H1 (cell line): ENCODE measurements around the gene VAV2. TPM values are rescaled to one million over a fixed set of nuclear protein-coding genes. Genes with fewer than 3 reads are reported as not detected.

ENCODE experiments used
- CTCF ChIA-PET: fragments of 300-600 bp; sonication (Branson Sonifier 250); formaldehyde crosslinking; loops from one replicate; lab custom pipeline; 2021; ENCODE audit not compliant: partially characterized antibody; lab: Charles Lee
- POLR2A ChIA-PET: fragments of 300-600 bp; sonication (Branson Sonifier 250); formaldehyde crosslinking; loops from one replicate; lab custom pipeline; 2021; ENCODE audit warnings: inconsistent platforms; ENCODE audit not compliant: partially characterized antibody; lab: Charles Lee
- DNase-seq, 2 experiments: peaks; one replicate each; pipeline versions ENCODE4 v3.0.0 to v3.0.0-alpha.2; 2010 to 2022; ENCODE audit warnings: low spot score in 2 of 2, low read depth in 1 of 2, mixed read lengths in 1 of 2
- FAIRE-seq: peaks from 2 replicates; lab custom pipeline; 2011; peaks lifted over from hg19 to GRCh38; lab: Jason Lieb, UNC
- H2AFZ ChIP-seq: 2 replicates; pipeline ENCODE4 v1.8.1; 2012; ENCODE audit warnings: low read length, inconsistent platforms
- H2AK5ac ChIP-seq: 2 replicates; pipeline ENCODE4 v1.6.1; 2013; ENCODE audit warnings: low read depth, low read length
- H2BK120ac ChIP-seq: replicated peaks from 2 replicates; pipeline ENCODE3; 2013; ENCODE audit warnings: low read depth, low read length, inconsistent platforms
- H2BK12ac ChIP-seq: 2 replicates; pipeline ENCODE4 v1.6.1; 2013; ENCODE audit warnings: low read depth, low read length
- H2BK15ac ChIP-seq: 2 replicates; pipeline ENCODE4 v1.6.1; 2013; ENCODE audit warnings: low read length
- H2BK20ac ChIP-seq: 2 replicates; pipeline ENCODE4 v1.6.1; 2013; ENCODE audit warnings: low read length
- H2BK5ac ChIP-seq: 2 replicates; pipeline ENCODE4 v1.6.1; 2013; ENCODE audit warnings: low read depth, low read length
- H3K14ac ChIP-seq: 2 replicates; pipeline ENCODE4 v1.6.1; 2013; ENCODE audit warnings: inconsistent platforms; ENCODE audit not compliant: insufficient read length
- H3K18ac ChIP-seq: 2 replicates; pipeline ENCODE4 v1.6.1; 2013; ENCODE audit warnings: low read length; ENCODE audit errors: extremely low read depth
- H3K23ac ChIP-seq: 2 replicates; pipeline ENCODE4 v1.6.1; 2013; ENCODE audit warnings: inconsistent platforms; ENCODE audit not compliant: insufficient read length
- H3K23me2 ChIP-seq: 2 replicates; pipeline ENCODE4 v1.6.1; 2013; ENCODE audit warnings: low read depth, low read length
- H3K27ac ChIP-seq: 2 replicates; pipeline ENCODE4 v1.6.1; 2011; ENCODE audit warnings: low read depth, low read length, inconsistent platforms
- H3K27me3 ChIP-seq, 4 experiments: replicated peaks in 1 of 4; 1 replicate in 1 of 4; 2 replicates in 3 of 4; pipeline versions ENCODE4 v1.6.1 to v1.8.1; 2011 to 2013; ENCODE audit warnings: low read length in 3 of 4, mild to moderate bottlenecking in 3 of 4, inconsistent platforms in 2 of 4, mixed read lengths in 2 of 4, moderate library complexity in 1 of 4; ENCODE audit not compliant: control insufficient read depth in 3 of 4, insufficient read depth in 3 of 4; ENCODE audit errors: extremely low read depth in 1 of 4
- H3K36me3 ChIP-seq, 4 experiments: 2 replicates each; pipeline versions ENCODE4 v1.6.1 to v1.8.1; 2011 to 2013; ENCODE audit warnings: mild to moderate bottlenecking in 4 of 4, low read length in 3 of 4, moderate library complexity in 2 of 4, control low read depth in 1 of 4, inconsistent platforms in 1 of 4; ENCODE audit not compliant: insufficient read depth in 4 of 4, control insufficient read depth in 2 of 4
- H3K4ac ChIP-seq: replicated peaks from 2 replicates; pipeline ENCODE3; 2013; ENCODE audit warnings: low read length, low read depth, mixed read lengths, inconsistent platforms; ENCODE audit not compliant: insufficient read length
- H3K4me1 ChIP-seq, 4 experiments: replicated peaks in 1 of 4; 1 replicate in 1 of 4; 2 replicates in 3 of 4; pipeline versions ENCODE4 v1.6.1 to v1.8.1; 2011 to 2013; ENCODE audit warnings: low read length in 3 of 4, inconsistent platforms in 2 of 4, mixed read lengths in 1 of 4; ENCODE audit not compliant: insufficient read depth in 4 of 4, control insufficient read depth in 3 of 4
- H3K4me2 ChIP-seq, 2 experiments: 2 replicates each; pipeline versions ENCODE4 v1.6.1 to v1.8.1; 2011 to 2013; ENCODE audit warnings: low read depth in 2 of 2, low read length in 2 of 2, control low read depth in 1 of 2, inconsistent platforms in 1 of 2, mild to moderate bottlenecking in 1 of 2; ENCODE audit not compliant: insufficient read depth in 1 of 2
- H3K4me3 ChIP-seq, 4 experiments: fragments of 200-600, 300-600 bp in 1 of 4; sonication (generic), shearing (Covaris generic), sonication (Bioruptor Twin) in 1 of 4; 2 replicates each; pipeline versions ENCODE4 v1.5.1 to v1.8.1; 2011 to 2016; ENCODE audit warnings: low read length in 4 of 4, low read depth in 3 of 4, control low read depth in 2 of 4, inconsistent platforms in 2 of 4, mild to moderate bottlenecking in 2 of 4, mixed read lengths in 1 of 4, moderate library complexity in 1 of 4; ENCODE audit not compliant: insufficient read depth in 2 of 4; ENCODE audit errors: extremely low read depth in 1 of 4
- H3K56ac ChIP-seq: replicated peaks from 2 replicates; pipeline ENCODE3; 2013; ENCODE audit warnings: low read depth, mild to moderate bottlenecking, mixed read lengths, low read length, inconsistent platforms; ENCODE audit not compliant: insufficient read length
- H3K79me1 ChIP-seq: 2 replicates; pipeline ENCODE4 v1.6.1; 2013; ENCODE audit warnings: low read depth, low read length, control low read depth
- H3K79me2 ChIP-seq, 2 experiments: 2 replicates each; pipeline versions ENCODE4 v1.6.1 to v1.8.1; 2012 to 2013; ENCODE audit warnings: low read length in 2 of 2, mild to moderate bottlenecking in 2 of 2, inconsistent platforms in 1 of 2; ENCODE audit not compliant: insufficient read depth in 2 of 2, control insufficient read depth in 1 of 2
- H3K9ac ChIP-seq, 4 experiments: replicated peaks in 1 of 4; 1 replicate in 1 of 4; 2 replicates in 3 of 4; pipeline versions ENCODE4 v1.6.1 to v1.8.1; 2011 to 2013; ENCODE audit warnings: low read depth in 3 of 4, low read length in 3 of 4, control low read depth in 2 of 4, mild to moderate bottlenecking in 2 of 4, moderate library complexity in 2 of 4, inconsistent platforms in 1 of 4; ENCODE audit errors: extremely low read depth in 1 of 4
- H3K9me3 ChIP-seq, 2 experiments: 2 replicates each; pipeline versions ENCODE4 v1.6.1 to v1.8.1; 2012 to 2013; ENCODE audit warnings: mild to moderate bottlenecking in 2 of 2, moderate library complexity in 2 of 2, control low read depth in 1 of 2, inconsistent platforms in 1 of 2, low read depth in 1 of 2, low read length in 1 of 2, mixed read lengths in 1 of 2; ENCODE audit not compliant: insufficient read depth in 2 of 2
- H4K20me1 ChIP-seq, 2 experiments: replicated peaks in 1 of 2; 2 replicates each; pipeline versions ENCODE3 to v1.8.1; 2011 to 2013; ENCODE audit warnings: inconsistent platforms in 2 of 2, low read length in 2 of 2, mild to moderate bottlenecking in 1 of 2; ENCODE audit not compliant: insufficient read depth in 2 of 2, control insufficient read depth in 1 of 2
- H4K5ac ChIP-seq: 2 replicates; pipeline ENCODE4 v1.6.1; 2013; ENCODE audit warnings: low read length, low read depth, mixed read lengths, inconsistent platforms; ENCODE audit not compliant: insufficient read length
- H4K8ac ChIP-seq: 2 replicates; pipeline ENCODE4 v1.8.0; 2013; ENCODE audit warnings: mild to moderate bottlenecking, moderate library complexity, low read length, inconsistent platforms; ENCODE audit not compliant: insufficient read depth; ENCODE audit errors: extremely low read depth
- H4K91ac ChIP-seq: replicated peaks from 2 replicates; pipeline ENCODE3; 2013; ENCODE audit warnings: low read length, mixed read lengths, inconsistent platforms; ENCODE audit not compliant: insufficient read length
- BACH1 ChIP-seq: IDR thresholded peaks from 2 replicates; pipeline ENCODE4 v1.6.1; 2012; ENCODE audit warnings: low read length, improper control_type of control experiment
- EZH2 ChIP-seq: fragments of 200-600 bp; sonication (generic); IDR thresholded peaks from 2 replicates; pipeline ENCODE4 v1.7.1; 2012; ENCODE audit warnings: low read depth, mild to moderate bottlenecking, moderate library complexity, low read length, inconsistent platforms; ENCODE audit not compliant: severe bottlenecking
- RAD21 ChIP-seq, 2 experiments: IDR thresholded peaks in 1 of 2; conservative IDR thresholded peaks in 1 of 2; 2 replicates each; pipeline ENCODE4 v1.6.1; 2011; ENCODE audit warnings: low read depth in 2 of 2, low read length in 2 of 2, improper control_type of control experiment in 1 of 2, inconsistent platforms in 1 of 2, mild to moderate bottlenecking in 1 of 2, moderate library complexity in 1 of 2
- SIRT6 ChIP-seq: IDR thresholded peaks from one replicate; pipeline ENCODE4 v1.7.1; 2012; ENCODE audit warnings: low read length, inconsistent platforms
- SP4 ChIP-seq: IDR thresholded peaks from 2 replicates; pipeline ENCODE4 v1.6.1; 2012; ENCODE audit warnings: low read length, inconsistent platforms
- SRF ChIP-seq: IDR thresholded peaks from 2 replicates; pipeline ENCODE4 v1.6.1; 2011; ENCODE audit warnings: mild to moderate bottlenecking, low read depth, low read length, moderate library complexity
- SUZ12 ChIP-seq: fragments of 200-600 bp; sonication (generic); IDR thresholded peaks from 2 replicates; pipeline ENCODE4 v1.6.1; 2012; ENCODE audit warnings: mild to moderate bottlenecking, inconsistent platforms, low read length, moderate library complexity, mixed read lengths
- TCF12 ChIP-seq: IDR thresholded peaks from 2 replicates; pipeline ENCODE4 v1.6.1; 2011; ENCODE audit warnings: low read depth, mild to moderate bottlenecking, low read length
- WGBS, 2 experiments: shearing (Covaris generic) in 1 of 2; methylation state at CpG; one replicate each; pipeline versions ENCODE4 v1.1.6 to v1.1.7; 2013 to 2015; ENCODE audit warnings: low lambda C conversion rate in 2 of 2, mixed read lengths in 2 of 2, inconsistent platforms in 1 of 2, low coverage in 1 of 2, missing lambda C conversion rate in 1 of 2; ENCODE audit not compliant: insufficient replicate concordance in 2 of 2, insufficient coverage in 1 of 2, insufficient read length in 1 of 2; ENCODE audit errors: extremely low coverage in 1 of 2, missing lambda C conversion rate in 1 of 2; 5-methylcytosine and 5-hydroxymethylcytosine counted together
- polyA plus RNA-seq, 7 experiments: library from polyadenylated mRNA; depleted of rRNA in 3 of 7; stranded (reverse) in 5 of 7; unstranded in 2 of 7; fragments of >200 nt in 5 of 7; fragments of 200-250 nt in 2 of 7; gene quantifications; 1 replicate in 5 of 7; 2 replicates in 1 of 7; 4 replicates in 1 of 7; pipeline versions ENCODE4 v1.2.1 to v1.2.3, GENCODE V29; 2011 to 2013; ENCODE audit warnings: missing spikeins in 2 of 7, mixed read lengths in 2 of 7
- total RNA-seq: library from RNA; stranded (reverse); fragmentation: NEBNext Ultra II Directional; extraction: Animal tissue kit (Norgen Biotek cat#: 25700); gene quantifications from 2 replicates; pipeline ENCODE4 v1.2.1, GENCODE V29; 2021

Gene VAV2
- total and polyA plus RNA-seq, 2 of the 8 experiments (the other 6 are each of a cell fraction or from before 2014, with no cell fraction given): 13.6 to 37.6 TPM

DNA sequence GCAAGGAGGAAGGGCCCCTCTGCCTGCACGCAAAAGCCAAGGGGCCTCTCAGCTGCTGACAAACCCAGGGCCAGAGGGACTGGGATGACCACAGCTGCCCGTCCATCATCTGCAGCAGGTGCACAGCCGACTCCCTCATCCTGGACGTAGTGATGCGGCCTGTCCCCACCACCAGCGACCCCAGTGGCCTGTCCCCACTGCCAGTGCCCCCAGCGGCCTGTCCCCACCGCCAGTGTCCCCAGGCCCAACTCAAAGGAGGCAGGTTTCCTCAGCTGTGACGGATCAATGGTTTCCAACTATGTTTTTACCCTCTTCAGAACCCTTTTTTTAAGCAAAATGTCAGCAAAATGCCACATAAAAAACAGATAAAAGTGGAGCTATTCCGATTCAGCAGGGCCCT, 62.5 kb downstream of the VAV2 start:
- H3K9me3 ChIP-seq: no peaks in the 10 kb centered on the region
- no peak overlapping the region for H3K9ac ChIP-seq
- no peak overlapping the region; the same call in 1 of the 2 replicates for H4K8ac ChIP-seq
- no peak overlapping the region for H4K91ac ChIP-seq
- H2BK5ac ChIP-seq: no peak overlapping the region; the same call in 1 of the 2 replicates
- no peak for FAIRE-seq
- no peak overlapping the region for H2BK20ac ChIP-seq
- H4K5ac ChIP-seq: no peak overlapping the region
- no peaks in the 10 kb centered on the region for H3K27me3 ChIP-seq
- no peak overlapping the region for H3K56ac ChIP-seq
- H4K20me1 ChIP-seq: peaks cover 5 to 11% of the 10 kb centered on the region in 2 experiments
- peaks cover 0 to 15% (median 6%) of the 10 kb centered on the region in 4 experiments; a peak in 4 of 7 replicates for H3K4me1 ChIP-seq
- ChIA-PET POLR2A (no interaction called here), CTCF (interaction anchor here (1.2 kb wide), 1 partner anchor 136 kb away, joined by 4 read pairs; no protein-coding TSS in a partner anchor)
- H3K79me2 ChIP-seq: peaks cover 0 to 35% of the 10 kb centered on the region in 2 experiments; a peak in 2 of 4 replicates
- no peak overlapping the region for H2BK15ac ChIP-seq
- H3K4me2 ChIP-seq: no peak overlapping the region
- H3K27ac ChIP-seq: no peak overlapping the region
- no peak overlapping the region for H3K4ac ChIP-seq
- 0 out of 8 replicates have a peak, but pooled peaks cover 0 to 3% (median 0%) of the 10 kb centered on the region in 4 experiments for H3K36me3 ChIP-seq
- H3K4me3 ChIP-seq: no peak overlapping the region
- no peak overlapping the region for H3K23ac ChIP-seq
- H2AFZ ChIP-seq: no peak overlapping the region
- H2AK5ac ChIP-seq: no peak overlapping the region
- H3K14ac ChIP-seq: no peak overlapping the region
- peaks cover 20% of the 10 kb centered on the region for H3K79me1 ChIP-seq
- H2BK120ac ChIP-seq: no peak overlapping the region
- H2BK12ac ChIP-seq: no peak overlapping the region
- 81% methylated on average over 10 of the region's 10 CpGs; no CpG with 5 or more reads in 1 of the 2 experiments for WGBS, 2 experiments
- H3K18ac ChIP-seq: no peak overlapping the region
- peaks cover 10% of the 10 kb centered on the region; the same call in 1 of the 2 replicates for H3K23me2 ChIP-seq
- no peak for DNase-seq
- TF ChIP-seq SIRT6: no peak
- no peak for TF ChIP-seq BACH1
- no peak for TF ChIP-seq TCF12
- no peak for TF ChIP-seq SP4
- TF ChIP-seq SUZ12: no peak
- no peak for TF ChIP-seq SRF
- no peak for TF ChIP-seq EZH2
- no peak for TF ChIP-seq RAD21 (IDR thresholded peaks at IDR 0.05 in 1 of 2, conservative IDR thresholded peaks at IDR 0.05 in 1 of 2; ENCODE audit: low read depth in 2 of 2, low read length in 2 of 2)
